Transverse colon (tissue), 4 donors: ENCODE measurements around the gene SPAG7. TPM values are rescaled to one million over a fixed set of nuclear protein-coding genes. Genes with fewer than 3 reads are reported as not detected.
A peak's percentile ranks its signal among the peaks of the same experiment; 100 is the strongest.

Source experiments
- DNase-seq: peaks from one replicate; pipeline ENCODE4 v3.0.0-alpha.2; 2019
- H3K27ac ChIP-seq, 4 donors: fragments of 200-600 bp; sonication (generic); 2 replicates each; pipeline ENCODE4 v1.5.1; 2016 to 2018; ENCODE audit warnings: inconsistent platforms in 4 of 4
- H3K27me3 ChIP-seq: fragments of 200-600 bp; sonication (generic); 2 replicates; pipeline ENCODE4 v1.5.1; 2017; ENCODE audit warnings: inconsistent platforms
- H3K36me3 ChIP-seq, 4 donors: fragments of 200-600 bp; sonication (generic); 2 replicates each; pipeline ENCODE4 v1.5.1; 2017 to 2019; ENCODE audit warnings: inconsistent platforms in 4 of 4
- H3K4me1 ChIP-seq, 4 donors: fragments of 200-600 bp; sonication (generic); 2 replicates each; pipeline ENCODE4 v1.5.1; 2017 to 2020; ENCODE audit warnings: inconsistent platforms in 4 of 4
- H3K4me3 ChIP-seq, 4 donors: fragments of 200-600 bp; sonication (generic); 1 replicate in 1 of 4; 2 replicates in 3 of 4; pipeline versions ENCODE4 v1.5.1 to v1.6.1; 2017 to 2019; ENCODE audit warnings: inconsistent platforms in 4 of 4
- H3K9me3 ChIP-seq, 2 donors: fragments of 200-600 bp; sonication (generic); 2 replicates each; pipeline ENCODE4 v1.5.1; 2017 to 2019; ENCODE audit warnings: inconsistent platforms in 2 of 2
- EP300 ChIP-seq: sonication (generic); formaldehyde crosslinking; IDR thresholded peaks from one replicate; pipeline ENCODE4 v1.6.1; 2017; ENCODE audit warnings: antibody characterized with exemption, low read depth
- POLR2A ChIP-seq: fragments of 450-650 bp; IDR thresholded peaks from one replicate; pipeline ENCODE4 v1.6.1; 2016; ENCODE audit warnings: antibody characterized with exemption, mild to moderate bottlenecking, moderate library complexity
- POLR2AphosphoS5 ChIP-seq, 3 donors: sonication (generic); formaldehyde crosslinking; IDR thresholded peaks; one replicate each; pipeline ENCODE4 v1.6.1; 2016; ENCODE audit warnings: antibody characterized with exemption in 3 of 3
- WGBS, 2 donors: methylation state at CpG; one replicate each; pipeline ENCODE4 v1.1.5; 2018; ENCODE audit warnings: low coverage in 1 of 2; 5-methylcytosine and 5-hydroxymethylcytosine counted together
- in situ Hi-C, 4 donors: fragments of 200-750 bp; cut with MboI; loops; one replicate each; pipeline versions ENCODE4 v1.15.0 to v1.15.1; 2017; ENCODE audit warnings: low sequenced_read_pairs in 3 of 4, low pct_ligation_motif_present in 1 of 4, low pct_unique_long_range_greater_than_20kb in 1 of 4
- intact Hi-C: fragments of 100-400 bp; cut with DNase I; formaldehyde crosslinking; loops from one replicate; pipeline ENCODE4 v1.15.1; 2023; ENCODE audit warnings: low total_unique reads
- total RNA-seq, 4 donors: library from RNA; depleted of rRNA; stranded (reverse); fragments of >200 nt; gene quantifications; one replicate each; pipeline ENCODE4 v1.1.0, GENCODE V29; 2016
- TF ChIP-seq, protein P1 (sequence below), 5 experiments: fragments of 200-600 bp in 3 of 5; fragments of 450-650 bp in 2 of 5; sonication (generic) in 3 of 5; IDR thresholded peaks; 1 replicate in 2 of 5; 2 replicates in 3 of 5; pipeline ENCODE4 v1.5.1; 2016 to 2017; ENCODE audit warnings: antibody characterized with exemption in 5 of 5, inconsistent platforms in 3 of 5, mild to moderate bottlenecking in 2 of 5, moderate library complexity in 1 of 5

Gene SPAG7
- total RNA-seq, 4 donors from 2014 or later: 8.2 to 64.7 (median 47.4) TPM

DNA sequence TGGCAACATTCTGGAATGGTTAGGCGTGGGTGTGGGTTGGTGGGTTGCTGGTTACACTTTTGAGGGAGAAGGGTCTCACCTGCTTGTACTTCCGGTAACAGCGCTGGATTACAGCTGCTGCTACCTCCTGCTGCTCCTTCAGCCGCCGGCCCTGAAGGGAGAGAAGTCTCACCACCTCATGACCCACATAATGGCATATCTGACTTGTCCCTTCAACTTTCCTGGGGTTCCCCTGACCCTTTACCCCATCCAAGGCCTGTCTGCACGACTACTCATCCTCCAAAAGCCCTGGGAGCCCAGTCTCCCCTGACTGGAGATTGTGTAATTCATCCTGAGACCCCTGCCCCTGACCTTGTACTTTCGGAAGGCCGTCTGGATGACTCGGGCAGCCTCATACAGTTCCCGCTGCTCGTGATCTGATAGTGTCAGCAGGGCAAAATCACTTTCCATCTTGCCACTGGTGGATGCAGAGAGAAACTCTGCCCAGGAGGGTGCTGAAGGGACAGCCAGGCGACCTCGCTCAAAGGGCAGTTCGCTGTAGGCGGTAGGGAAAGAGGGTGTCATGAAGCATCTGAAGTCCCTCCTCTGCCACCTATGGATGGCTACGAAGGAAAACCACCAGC, 2.0 kb upstream of the SPAG7 start:
- H3K4me3 ChIP-seq: no peak overlapping the region
- H3K27ac ChIP-seq: peak overlapping the region; percentile 91 to 98 (median 96)
- no peak for DNase-seq
- WGBS, 2 donors: 70 to 80% methylated on average over 1 to 16 of the region's 16 CpGs
- H3K4me1 ChIP-seq: peaks cover 14 to 33% (median 26%) of the 10 kb centered on the region in 4 donors
- H3K27me3 ChIP-seq: no peaks in the 10 kb centered on the region
- H3K36me3 ChIP-seq: peaks cover 0 to 36% (median 5%) of the 10 kb centered on the region in 4 donors
- TF ChIP-seq POLR2A: no peak
- TF ChIP-seq EP300: no peak
- TF ChIP-seq POLR2AphosphoS5 (IDR thresholded peaks at IDR 0.05): no peak
- TF ChIP-seq, protein P1, sequence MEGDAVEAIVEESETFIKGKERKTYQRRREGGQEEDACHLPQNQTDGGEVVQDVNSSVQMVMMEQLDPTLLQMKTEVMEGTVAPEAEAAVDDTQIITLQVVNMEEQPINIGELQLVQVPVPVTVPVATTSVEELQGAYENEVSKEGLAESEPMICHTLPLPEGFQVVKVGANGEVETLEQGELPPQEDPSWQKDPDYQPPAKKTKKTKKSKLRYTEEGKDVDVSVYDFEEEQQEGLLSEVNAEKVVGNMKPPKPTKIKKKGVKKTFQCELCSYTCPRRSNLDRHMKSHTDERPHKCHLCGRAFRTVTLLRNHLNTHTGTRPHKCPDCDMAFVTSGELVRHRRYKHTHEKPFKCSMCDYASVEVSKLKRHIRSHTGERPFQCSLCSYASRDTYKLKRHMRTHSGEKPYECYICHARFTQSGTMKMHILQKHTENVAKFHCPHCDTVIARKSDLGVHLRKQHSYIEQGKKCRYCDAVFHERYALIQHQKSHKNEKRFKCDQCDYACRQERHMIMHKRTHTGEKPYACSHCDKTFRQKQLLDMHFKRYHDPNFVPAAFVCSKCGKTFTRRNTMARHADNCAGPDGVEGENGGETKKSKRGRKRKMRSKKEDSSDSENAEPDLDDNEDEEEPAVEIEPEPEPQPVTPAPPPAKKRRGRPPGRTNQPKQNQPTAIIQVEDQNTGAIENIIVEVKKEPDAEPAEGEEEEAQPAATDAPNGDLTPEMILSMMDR (IDR thresholded peaks at IDR 0.05): no peak
- intact Hi-C loops: loop anchor here (10.0 kb wide), 1 partner anchor 95 kb away; no protein-coding TSS in a partner anchor
- no peaks in the 10 kb centered on the region for H3K9me3 ChIP-seq
- in situ Hi-C loops: loop anchor here in 1 of 4 donors (10.0 kb wide), 1 partner anchor 55 kb away; no protein-coding TSS in a partner anchor

DNA sequence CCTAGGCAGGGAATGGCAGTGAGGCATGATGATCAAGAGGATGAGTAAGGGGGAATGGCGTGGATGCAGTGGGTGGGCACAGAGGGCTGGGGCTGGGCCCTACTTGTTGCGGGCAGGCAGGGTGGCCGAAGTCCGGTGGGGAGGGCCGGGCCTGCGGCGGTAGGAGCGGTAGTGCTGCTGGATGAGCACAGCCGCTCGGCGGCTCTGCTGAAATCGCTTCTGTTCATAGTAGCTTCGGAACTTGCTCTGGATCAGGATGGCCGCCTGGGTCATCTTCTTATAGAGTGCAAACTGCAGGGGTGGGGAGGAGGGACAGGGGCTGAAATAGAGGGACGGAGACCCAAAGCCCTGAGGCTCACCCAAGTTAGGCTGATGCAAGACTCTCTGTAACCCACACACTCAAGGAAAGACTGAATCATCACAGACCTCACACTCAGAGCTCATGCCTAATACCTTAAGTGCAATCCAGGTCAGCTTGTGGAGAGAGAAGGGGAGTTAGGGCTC, 1.5 kb upstream of the SPAG7 start:
- in situ Hi-C loops (no loop called here), intact Hi-C loops (no loop called here)
- TF ChIP-seq POLR2A (no peak), EP300 (no peak), POLR2AphosphoS5 (IDR thresholded peaks at IDR 0.05) (peak; percentile 32 to 59 (median 49))
- TF ChIP-seq, protein P1 (IDR thresholded peaks at IDR 0.05): no peak
- H3K4me3 ChIP-seq: peak overlapping the region in 3 of 4 donors; percentile 55 to 82 (median 69)
- H3K36me3 ChIP-seq: peaks cover 0 to 31% (median 5%) of the 10 kb centered on the region in 4 donors
- no peaks in the 10 kb centered on the region for H3K9me3 ChIP-seq
- no peak for DNase-seq
- H3K27ac ChIP-seq: peak overlapping the region; percentile 91 to 98 (median 96)
- H3K27me3 ChIP-seq: no peaks in the 10 kb centered on the region
- 73% methylated on average over 15 of the region's 15 CpGs; no CpG with 5 or more reads in 1 of the 2 donors for WGBS, 2 donors
- H3K4me1 ChIP-seq: peaks cover 14 to 33% (median 26%) of the 10 kb centered on the region in 4 donors

DNA sequence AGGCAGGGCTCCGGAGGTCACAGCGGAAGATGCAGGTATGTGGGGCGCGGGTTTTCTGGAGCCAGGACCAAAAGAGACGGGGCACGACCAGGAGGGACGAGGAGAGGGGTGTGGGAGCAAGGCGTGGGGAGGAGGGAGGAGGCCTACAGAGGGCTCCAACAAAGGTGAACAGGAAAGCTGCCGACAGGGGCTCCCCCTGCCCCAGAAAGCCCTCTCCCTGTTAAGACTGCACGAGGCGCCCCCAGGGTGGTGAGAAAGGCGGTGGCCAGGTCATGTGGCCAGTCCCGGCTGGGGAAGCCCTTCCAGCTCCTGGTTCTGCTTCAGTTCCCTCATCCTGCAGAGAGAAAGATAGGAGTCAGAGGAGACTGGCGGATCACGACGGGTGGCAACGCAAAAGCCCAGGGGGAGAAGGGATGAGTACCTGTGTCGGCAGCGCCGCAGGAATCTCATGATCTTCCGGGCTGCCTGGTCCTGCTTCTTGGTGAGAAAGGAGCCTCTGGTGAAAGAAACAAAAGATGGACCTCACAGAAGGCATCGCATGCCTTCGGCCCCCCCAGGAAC, 949 bp upstream of the SPAG7 start:
- DNase-seq: no peak
- 42 to 51% methylated on average over 10 to 23 of the region's 23 CpGs for WGBS, 2 donors
- TF ChIP-seq EP300 (no peak), POLR2A (no peak), POLR2AphosphoS5 (IDR thresholded peaks at IDR 0.05) (no peak)
- TF ChIP-seq, protein P1 (IDR thresholded peaks at IDR 0.05): no peak
- Histone ChIP-seq H3K4me3 (peak overlapping the region; percentile 37 to 82 (median 62)), H3K27ac (peak overlapping the region; percentile 91 to 98 (median 96)), H3K9me3 (no peaks in the 10 kb centered on the region), H3K27me3 (no peaks in the 10 kb centered on the region), H3K4me1 (peaks cover 14 to 33% (median 26%) of the 10 kb centered on the region in 4 donors), H3K36me3 (peaks cover 0 to 26% (median 5%) of the 10 kb centered on the region in 4 donors)
- in situ Hi-C loops: no loop called here
- intact Hi-C loops: no loop called here

DNA sequence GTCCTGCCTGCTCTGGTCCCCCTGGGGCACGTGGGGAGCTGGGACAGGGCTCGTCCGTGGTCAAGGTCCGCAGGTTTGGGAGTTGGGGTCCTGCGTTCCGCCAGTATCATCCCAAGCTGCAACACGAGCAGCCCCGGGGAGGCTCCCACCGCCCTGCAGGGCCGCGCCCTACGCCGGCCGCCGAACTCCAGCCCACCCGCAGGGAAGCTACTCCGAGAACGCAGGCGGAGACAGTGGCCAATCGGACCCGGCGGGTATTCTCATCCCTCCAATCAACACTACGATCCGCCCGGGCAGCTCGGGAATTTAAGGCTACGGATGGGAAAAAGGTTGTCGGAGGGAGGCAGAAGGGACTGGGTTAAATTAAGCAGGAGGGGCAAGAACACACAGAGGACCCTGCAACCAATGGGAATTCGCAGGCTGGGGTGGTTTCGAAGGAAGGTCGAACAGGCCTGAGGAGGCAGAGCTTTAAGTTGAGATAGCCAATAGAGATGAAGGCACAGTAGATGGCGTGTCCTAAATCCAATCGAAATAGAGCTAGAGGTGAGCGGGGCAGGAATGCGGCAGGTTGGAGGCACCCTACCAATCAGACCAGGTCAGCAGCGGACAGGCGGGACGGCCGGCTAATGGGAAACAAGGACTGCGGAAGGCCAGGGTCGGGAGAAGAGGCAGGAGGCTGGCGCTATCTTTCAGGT, 626 bp downstream of the SPAG7 start:
- Histone ChIP-seq H3K27me3 (no peaks in the 10 kb centered on the region), H3K4me1 (peaks cover 14 to 33% (median 26%) of the 10 kb centered on the region in 4 donors), H3K36me3 (peaks cover 0 to 16% (median 3%) of the 10 kb centered on the region in 4 donors), H3K27ac (peak overlapping the region; percentile 91 to 98 (median 96)), H3K9me3 (no peaks in the 10 kb centered on the region), H3K4me3 (peak overlapping the region; percentile 52 to 82 (median 62))
- in situ Hi-C loops (no loop called here), intact Hi-C loops (no loop called here)
- TF ChIP-seq EP300 (no peak), POLR2AphosphoS5 (IDR thresholded peaks at IDR 0.05) (peak; percentile 25 to 56 (median 44)), POLR2A (peak; percentile 32)
- TF ChIP-seq, protein P1 (IDR thresholded peaks at IDR 0.05): no peak
- WGBS, 2 donors: 0% methylated on average over 10 to 40 of the region's 42 CpGs
- DNase-seq: peak; percentile 98
